ENCODE data around the gene SMARCD1.

DNA sequence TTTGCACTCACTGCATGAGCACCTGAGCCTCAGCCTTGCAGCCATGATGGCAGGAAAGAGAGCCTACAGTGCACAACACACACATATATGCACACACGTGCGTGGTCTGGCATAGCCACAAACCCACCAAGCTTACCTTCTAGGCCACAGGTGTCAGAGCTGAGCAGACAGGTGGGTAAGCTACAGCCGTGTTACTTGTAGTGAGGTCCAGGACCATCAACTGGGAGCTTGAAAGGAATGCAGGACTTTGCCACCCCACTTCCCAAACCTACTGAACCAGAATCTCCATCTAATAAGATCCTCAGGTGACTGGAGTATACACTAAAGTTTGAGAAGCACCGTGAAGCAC lies 25.0 kb upstream of the SMARCD1 start:
- TF ChIP-seq POLR2A (IDR thresholded peaks at IDR 0.05) = no peak
- TF ChIP-seq, protein P1, sequence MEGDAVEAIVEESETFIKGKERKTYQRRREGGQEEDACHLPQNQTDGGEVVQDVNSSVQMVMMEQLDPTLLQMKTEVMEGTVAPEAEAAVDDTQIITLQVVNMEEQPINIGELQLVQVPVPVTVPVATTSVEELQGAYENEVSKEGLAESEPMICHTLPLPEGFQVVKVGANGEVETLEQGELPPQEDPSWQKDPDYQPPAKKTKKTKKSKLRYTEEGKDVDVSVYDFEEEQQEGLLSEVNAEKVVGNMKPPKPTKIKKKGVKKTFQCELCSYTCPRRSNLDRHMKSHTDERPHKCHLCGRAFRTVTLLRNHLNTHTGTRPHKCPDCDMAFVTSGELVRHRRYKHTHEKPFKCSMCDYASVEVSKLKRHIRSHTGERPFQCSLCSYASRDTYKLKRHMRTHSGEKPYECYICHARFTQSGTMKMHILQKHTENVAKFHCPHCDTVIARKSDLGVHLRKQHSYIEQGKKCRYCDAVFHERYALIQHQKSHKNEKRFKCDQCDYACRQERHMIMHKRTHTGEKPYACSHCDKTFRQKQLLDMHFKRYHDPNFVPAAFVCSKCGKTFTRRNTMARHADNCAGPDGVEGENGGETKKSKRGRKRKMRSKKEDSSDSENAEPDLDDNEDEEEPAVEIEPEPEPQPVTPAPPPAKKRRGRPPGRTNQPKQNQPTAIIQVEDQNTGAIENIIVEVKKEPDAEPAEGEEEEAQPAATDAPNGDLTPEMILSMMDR (IDR thresholded peaks at IDR 0.05) = no peak
